SU-DHL-6 (cell line): ENCODE results near the gene SULT1C4.

Source experiments
- EZH2phosphoT487 ChIP-seq: fragments of 200-600 bp; sonication (generic), shearing (Covaris generic); conservative IDR thresholded peaks from 2 replicates; pipeline ENCODE4 v1.6.1; 2018; ENCODE audit warnings: mild to moderate bottlenecking, antibody characterized with exemption, low read length, moderate library complexity, mixed read lengths
- TF ChIP-seq, protein P1 (sequence below): fragments of 200-600 bp; sonication (generic); IDR thresholded peaks from one replicate; pipeline ENCODE4 v1.5.1; 2017; ENCODE audit warnings: antibody characterized with exemption, mild to moderate bottlenecking, low read length, moderate library complexity; ENCODE audit not compliant: insufficient read depth, poor library complexity, severe bottlenecking

DNA sequence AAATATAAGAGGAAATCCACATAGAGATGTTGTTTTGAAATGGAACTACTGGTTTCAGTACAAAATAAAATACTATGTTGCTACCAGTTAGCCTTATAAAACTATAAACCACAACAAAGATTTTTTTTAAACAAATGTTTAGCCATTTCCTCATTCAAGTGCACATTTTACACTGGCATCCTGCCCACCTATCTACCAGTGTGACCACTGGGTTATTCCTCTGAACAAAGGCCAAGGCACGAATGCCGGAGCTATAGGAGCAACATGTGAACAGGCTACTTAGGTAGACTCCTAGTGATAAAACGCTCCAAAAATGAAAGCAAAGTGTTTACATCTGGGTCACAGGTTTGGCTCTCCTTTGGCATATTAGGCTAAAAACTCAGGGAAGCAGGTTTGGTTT, 31.8 kb upstream of the SULT1C4 start:
- TF ChIP-seq, protein P1, sequence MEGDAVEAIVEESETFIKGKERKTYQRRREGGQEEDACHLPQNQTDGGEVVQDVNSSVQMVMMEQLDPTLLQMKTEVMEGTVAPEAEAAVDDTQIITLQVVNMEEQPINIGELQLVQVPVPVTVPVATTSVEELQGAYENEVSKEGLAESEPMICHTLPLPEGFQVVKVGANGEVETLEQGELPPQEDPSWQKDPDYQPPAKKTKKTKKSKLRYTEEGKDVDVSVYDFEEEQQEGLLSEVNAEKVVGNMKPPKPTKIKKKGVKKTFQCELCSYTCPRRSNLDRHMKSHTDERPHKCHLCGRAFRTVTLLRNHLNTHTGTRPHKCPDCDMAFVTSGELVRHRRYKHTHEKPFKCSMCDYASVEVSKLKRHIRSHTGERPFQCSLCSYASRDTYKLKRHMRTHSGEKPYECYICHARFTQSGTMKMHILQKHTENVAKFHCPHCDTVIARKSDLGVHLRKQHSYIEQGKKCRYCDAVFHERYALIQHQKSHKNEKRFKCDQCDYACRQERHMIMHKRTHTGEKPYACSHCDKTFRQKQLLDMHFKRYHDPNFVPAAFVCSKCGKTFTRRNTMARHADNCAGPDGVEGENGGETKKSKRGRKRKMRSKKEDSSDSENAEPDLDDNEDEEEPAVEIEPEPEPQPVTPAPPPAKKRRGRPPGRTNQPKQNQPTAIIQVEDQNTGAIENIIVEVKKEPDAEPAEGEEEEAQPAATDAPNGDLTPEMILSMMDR = no peak
- no peak for TF ChIP-seq EZH2phosphoT487
